ENCODE measurements around the gene TMEM140.

Gene TMEM140

GRCh38 chr7:135109562-135109961, 38.3 kb upstream of the TMEM140 start:
- Histone ChIP-seq H3K4me2 (ENCODE audit: insufficient read depth, low read length) (no peak overlapping the region), H4K20me1 (ENCODE audit: insufficient read depth, low read length) (no peaks in the 10 kb centered on the region), H3K4me1 (ENCODE audit: insufficient read depth, low read length) (no peaks in the 10 kb centered on the region), H3K27me3 (ENCODE audit: insufficient read depth, low read length, poor library complexity) (no peaks in the 10 kb centered on the region), H3K27ac (ENCODE audit: low read length) (no peak overlapping the region), H2AFZ (ENCODE audit: low read depth, low read length) (no peak overlapping the region), H3K4me3 (ENCODE audit: low read depth in 1 of 2, low read length in 2 of 2) (no peak overlapping the region), H3K9ac (ENCODE audit: low read depth, low read length) (no peak overlapping the region), H3K36me3 (ENCODE audit: insufficient read depth, low read length) (no peaks in the 10 kb centered on the region), H3K9me3 (ENCODE audit: insufficient read depth, low read length, severe bottlenecking) (no peaks in the 10 kb centered on the region), H3K79me2 (ENCODE audit: insufficient read depth, low read length) (no peaks in the 10 kb centered on the region)
- TF ChIP-seq EZH2 (IDR thresholded peaks at IDR 0.05; ENCODE audit: borderline replicate concordance, low read depth, low read length, severe bottlenecking) (no peak), CTCF (IDR thresholded peaks at IDR 0.05; ENCODE audit: borderline replicate concordance, extremely low read depth, low read length, poor library complexity, severe bottlenecking) (no peak)
- DNase-seq (no peak), ATAC-seq (ENCODE audit: insufficient read depth, low read depth) (no peak)

GRCh38 chr7:135109976-135110375, 37.9 kb upstream of the TMEM140 start:
- H3K4me3 ChIP-seq (ENCODE audit: low read depth in 1 of 2, low read length in 2 of 2) = no peak overlapping the region
- no peak overlapping the region for H2AFZ ChIP-seq (ENCODE audit: low read depth, low read length)
- H3K4me2 ChIP-seq (ENCODE audit: insufficient read depth, low read length) = no peak overlapping the region
- no peaks in the 10 kb centered on the region for H3K79me2 ChIP-seq (ENCODE audit: insufficient read depth, low read length)
- H3K4me1 ChIP-seq (ENCODE audit: insufficient read depth, low read length) = no peaks in the 10 kb centered on the region
- TF ChIP-seq CTCF (IDR thresholded peaks at IDR 0.05; ENCODE audit: borderline replicate concordance, extremely low read depth, low read length, poor library complexity, severe bottlenecking) (no peak), EZH2 (IDR thresholded peaks at IDR 0.05; ENCODE audit: borderline replicate concordance, low read depth, low read length, severe bottlenecking) (no peak)
- ATAC-seq (ENCODE audit: insufficient read depth, low read depth) = no peak
- H3K27ac ChIP-seq (ENCODE audit: low read length) = no peak overlapping the region
- H4K20me1 ChIP-seq (ENCODE audit: insufficient read depth, low read length) = no peaks in the 10 kb centered on the region
- H3K9me3 ChIP-seq (ENCODE audit: insufficient read depth, low read length, severe bottlenecking) = no peaks in the 10 kb centered on the region
- H3K27me3 ChIP-seq (ENCODE audit: insufficient read depth, low read length, poor library complexity) = no peaks in the 10 kb centered on the region
- DNase-seq = no peak
- H3K36me3 ChIP-seq (ENCODE audit: insufficient read depth, low read length) = no peaks in the 10 kb centered on the region
- no peak overlapping the region for H3K9ac ChIP-seq (ENCODE audit: low read depth, low read length)

DNA sequence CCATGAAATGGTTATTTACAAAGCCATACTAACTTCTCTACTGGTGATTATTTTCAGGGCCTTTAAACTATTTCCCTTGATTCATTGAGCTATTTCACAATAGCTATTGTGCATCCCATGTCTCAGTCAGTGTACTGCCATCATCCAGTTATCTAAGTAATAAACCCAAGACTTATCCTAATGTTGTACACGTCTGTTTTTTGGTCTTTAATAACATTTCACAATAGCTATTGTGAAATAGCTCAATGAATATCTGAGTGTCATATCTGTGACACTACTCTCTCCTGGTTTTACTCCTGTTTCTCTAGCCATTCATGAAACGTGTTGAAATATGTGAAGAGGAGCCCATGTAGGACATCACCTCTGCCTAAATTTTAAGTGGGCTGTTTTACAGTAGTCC, 36.5 kb upstream of the TMEM140 start:
- TF ChIP-seq EZH2 (IDR thresholded peaks at IDR 0.05; ENCODE audit: borderline replicate concordance, low read depth, low read length, severe bottlenecking) (no peak), CTCF (IDR thresholded peaks at IDR 0.05; ENCODE audit: borderline replicate concordance, extremely low read depth, low read length, poor library complexity, severe bottlenecking) (no peak)
- Histone ChIP-seq H3K27me3 (ENCODE audit: insufficient read depth, low read length, poor library complexity) (no peaks in the 10 kb centered on the region), H3K4me1 (ENCODE audit: insufficient read depth, low read length) (no peaks in the 10 kb centered on the region), H4K20me1 (ENCODE audit: insufficient read depth, low read length) (no peaks in the 10 kb centered on the region), H3K9ac (ENCODE audit: low read depth, low read length) (no peak overlapping the region), H3K4me3 (ENCODE audit: low read depth in 1 of 2, low read length in 2 of 2) (no peak overlapping the region), H3K4me2 (ENCODE audit: insufficient read depth, low read length) (no peak overlapping the region), H3K9me3 (ENCODE audit: insufficient read depth, low read length, severe bottlenecking) (no peaks in the 10 kb centered on the region), H3K79me2 (ENCODE audit: insufficient read depth, low read length) (no peaks in the 10 kb centered on the region), H2AFZ (ENCODE audit: low read depth, low read length) (no peak overlapping the region), H3K27ac (ENCODE audit: low read length) (no peak overlapping the region), H3K36me3 (ENCODE audit: insufficient read depth, low read length) (no peaks in the 10 kb centered on the region)
- ATAC-seq (ENCODE audit: insufficient read depth, low read depth) (no peak), DNase-seq (no peak)

DNA sequence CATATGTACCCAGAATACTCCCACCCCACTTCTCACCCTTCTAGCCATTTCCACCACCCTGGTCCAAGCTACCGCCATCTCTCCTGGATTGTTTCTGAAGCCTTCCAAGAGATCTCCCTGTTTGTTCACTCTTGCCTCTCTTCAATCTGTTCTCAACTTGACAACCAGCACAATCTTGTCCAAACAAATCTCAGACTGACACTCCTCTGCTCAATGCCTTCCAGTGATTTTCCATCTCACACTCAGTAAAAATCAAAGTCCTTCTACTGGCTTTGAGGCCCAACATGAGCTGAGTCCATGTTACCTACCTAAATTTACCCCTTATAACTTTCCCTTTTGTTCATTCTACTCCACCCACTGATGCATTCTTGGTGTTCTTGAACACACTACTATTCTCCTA, 33.2 kb upstream of the TMEM140 start:
- H3K9ac ChIP-seq (ENCODE audit: low read depth, low read length) = no peak overlapping the region
- H3K9me3 ChIP-seq (ENCODE audit: insufficient read depth, low read length, severe bottlenecking) = no peaks in the 10 kb centered on the region

More for the DNA sequence above, 33.2 kb upstream of the TMEM140 start:
- Histone ChIP-seq H3K4me3 (ENCODE audit: low read depth in 1 of 2, low read length in 2 of 2) (no peak overlapping the region), H3K36me3 (ENCODE audit: insufficient read depth, low read length) (no peaks in the 10 kb centered on the region), H3K4me2 (ENCODE audit: insufficient read depth, low read length) (no peak overlapping the region), H4K20me1 (ENCODE audit: insufficient read depth, low read length) (no peaks in the 10 kb centered on the region), H3K79me2 (ENCODE audit: insufficient read depth, low read length) (no peaks in the 10 kb centered on the region), H3K27ac (ENCODE audit: low read length) (no peak overlapping the region), H2AFZ (ENCODE audit: low read depth, low read length) (no peak overlapping the region), H3K4me1 (ENCODE audit: insufficient read depth, low read length) (no peaks in the 10 kb centered on the region), H3K27me3 (ENCODE audit: insufficient read depth, low read length, poor library complexity) (no peaks in the 10 kb centered on the region)
- ATAC-seq (ENCODE audit: insufficient read depth, low read depth) = no peak
- no peak for DNase-seq
- TF ChIP-seq EZH2 (IDR thresholded peaks at IDR 0.05; ENCODE audit: borderline replicate concordance, low read depth, low read length, severe bottlenecking) (no peak), CTCF (IDR thresholded peaks at IDR 0.05; ENCODE audit: borderline replicate concordance, extremely low read depth, low read length, poor library complexity, severe bottlenecking) (no peak)
